Stomach (tissue), 9 donors: ENCODE results near the gene CYTH3. TPM values are rescaled to one million over a fixed set of nuclear protein-coding genes. Genes with fewer than 3 reads are reported as not detected.
"Not testable (repeated sequence)": the region's sequence is repeated elsewhere in the genome, so short reads cannot be mapped to it uniquely, and the experiment has no call there.

Source experiments
- DNase-seq, 2 donors: peaks; one replicate each; pipeline versions ENCODE4 v3.0.0 to v3.0.0-alpha.2; 2013 to 2019
- H3K27ac ChIP-seq, 5 donors: fragments of 200-600 bp in 4 of 5; sonication (generic) in 4 of 5; one replicate each; pipeline ENCODE4 v1.5.1; 2013 to 2019; ENCODE audit warnings: mild to moderate bottlenecking in 1 of 5, moderate library complexity in 1 of 5
- H3K27me3 ChIP-seq, 3 donors: fragments of 200-600 bp; sonication (generic); one replicate each; pipeline ENCODE4 v1.5.1; 2017 to 2019; ENCODE audit warnings: mixed run types in 1 of 3
- H3K36me3 ChIP-seq, 4 donors: fragments of 200-600 bp; sonication (generic); 1 replicate in 3 of 4; 2 replicates in 1 of 4; pipeline ENCODE4 v1.5.1; 2016 to 2019
- H3K4me1 ChIP-seq, 4 donors: fragments of 200-600 bp; sonication (generic); one replicate each; pipeline ENCODE4 v1.5.1; 2016 to 2019
- H3K4me3 ChIP-seq, 4 donors: fragments of 200-600 bp; sonication (generic) in 3 of 4; one replicate each; pipeline ENCODE4 v1.5.1; 2016 to 2019; ENCODE audit warnings: mild to moderate bottlenecking in 1 of 4
- H3K9me3 ChIP-seq, 4 donors: fragments of 200-600 bp; sonication (generic); one replicate each; pipeline ENCODE4 v1.5.1; 2016 to 2019
- EP300 ChIP-seq: sonication (generic); formaldehyde crosslinking; IDR thresholded peaks from one replicate; pipeline ENCODE4 v1.6.1; 2017; ENCODE audit warnings: antibody characterized with exemption
- POLR2A ChIP-seq, 4 donors: fragments of 450-650 bp; IDR thresholded peaks; one replicate each; pipeline ENCODE4 v1.6.1; 2016; ENCODE audit warnings: antibody characterized with exemption in 4 of 4, control low read depth in 2 of 4, mild to moderate bottlenecking in 1 of 4, moderate library complexity in 1 of 4
- POLR2AphosphoS5 ChIP-seq, 3 donors: sonication (generic); formaldehyde crosslinking; IDR thresholded peaks; one replicate each; pipeline ENCODE4 v1.6.1; 2016; ENCODE audit warnings: antibody characterized with exemption in 3 of 3
- WGBS, 5 donors: extraction: QIAGEN DNeasy Blood & Tissue Kit in 3 of 5; methylation state at CpG; one replicate each; pipeline versions ENCODE4 v1.1.5 to v1.1.7; 2013 to 2018; 5-methylcytosine and 5-hydroxymethylcytosine counted together
- intact Hi-C: fragments of 100-400 bp; cut with DNase I; formaldehyde crosslinking; loops from one replicate; pipeline ENCODE4 v1.15.1; 2023; ENCODE audit warnings: low total_unique reads
- polyA plus RNA-seq, 3 donors: library from polyadenylated mRNA; stranded (reverse); fragments of 200-250 nt; gene quantifications; one replicate each; pipeline ENCODE4 v1.2.3, GENCODE V29; 2013
- total RNA-seq, 5 donors: library from RNA; depleted of rRNA; stranded (reverse); fragments of >200 nt; gene quantifications; one replicate each; pipeline versions ENCODE4 v1.1.0 to v1.2.3, GENCODE V29; 2014 to 2016
- TF ChIP-seq, protein P1 (sequence below), 7 experiments: fragments of 450-650 bp in 4 of 7; fragments of 200-600 bp in 3 of 7; sonication (generic) in 3 of 7; IDR thresholded peaks; one replicate each; pipeline ENCODE4 v1.5.1; 2016 to 2019; ENCODE audit warnings: antibody characterized with exemption in 7 of 7, control low read depth in 2 of 7, mild to moderate bottlenecking in 1 of 7
- donor health status: healthy with polysubstance abuse.
- donor health status: Bipolar disorder and iron deficiency.
- donor health status: healthy.

Gene CYTH3
- total and polyA plus RNA-seq, 8 donors: 5.1 to 33.8 (median 16.1) TPM

DNA sequence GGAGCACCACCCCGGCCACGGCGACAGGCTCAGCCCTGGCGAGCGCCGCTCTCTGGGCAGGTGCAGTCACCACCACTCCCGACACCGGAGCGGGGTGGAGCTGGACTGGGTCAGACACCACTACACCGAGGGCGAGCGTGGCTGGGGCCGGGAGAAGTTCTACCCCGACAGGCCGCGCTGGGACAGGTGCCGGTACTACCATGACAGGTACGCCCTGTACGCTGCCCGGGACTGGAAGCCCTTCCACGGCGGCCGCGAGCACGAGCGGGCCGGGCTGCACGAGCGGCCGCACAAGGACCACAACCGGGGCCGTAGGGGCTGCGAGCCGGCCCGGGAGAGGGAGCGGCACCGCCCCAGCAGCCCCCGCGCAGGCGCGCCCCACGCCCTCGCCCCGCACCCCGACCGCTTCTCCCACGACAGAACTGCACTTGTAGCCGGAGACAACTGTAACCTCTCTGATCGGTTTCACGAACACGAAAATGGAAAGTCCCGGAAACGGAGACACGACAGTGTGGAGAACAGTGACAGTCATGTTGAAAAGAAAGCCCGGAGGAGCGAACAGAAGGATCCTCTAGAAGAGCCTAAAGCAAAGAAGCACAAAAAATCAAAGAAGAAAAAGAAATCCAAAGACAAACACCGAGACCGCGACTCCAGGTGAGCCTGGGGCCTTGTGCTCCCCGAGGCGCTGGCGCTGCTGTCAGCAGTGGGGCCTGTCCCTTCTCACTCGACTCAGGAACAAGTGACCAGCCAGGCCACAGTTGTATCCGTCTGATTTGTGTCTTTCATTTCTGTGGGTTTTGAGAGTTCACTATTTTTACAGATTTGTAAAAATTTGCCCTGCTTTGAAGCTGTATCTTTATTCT, 117.7 kb downstream of the CYTH3 start:
- Histone ChIP-seq H3K27me3 (no peaks in the 10 kb centered on the region), H3K4me1 (no peaks in the 10 kb centered on the region), H3K4me3 (no peak overlapping the region), H3K36me3 (peaks cover 48 to 100% (median 100%) of the 10 kb centered on the region in 4 donors), H3K27ac (no peak overlapping the region), H3K9me3 (no peaks in the 10 kb centered on the region)
- intact Hi-C loops: no loop called here
- 93 to 95% (median 95%) methylated on average over 27 to 64 of the region's 64 CpGs for WGBS, 5 donors
- TF ChIP-seq POLR2AphosphoS5 (IDR thresholded peaks at IDR 0.05) (no peak), POLR2A (IDR thresholded peaks at IDR 0.05) (no peak), EP300 (no peak)
- TF ChIP-seq, protein P1, sequence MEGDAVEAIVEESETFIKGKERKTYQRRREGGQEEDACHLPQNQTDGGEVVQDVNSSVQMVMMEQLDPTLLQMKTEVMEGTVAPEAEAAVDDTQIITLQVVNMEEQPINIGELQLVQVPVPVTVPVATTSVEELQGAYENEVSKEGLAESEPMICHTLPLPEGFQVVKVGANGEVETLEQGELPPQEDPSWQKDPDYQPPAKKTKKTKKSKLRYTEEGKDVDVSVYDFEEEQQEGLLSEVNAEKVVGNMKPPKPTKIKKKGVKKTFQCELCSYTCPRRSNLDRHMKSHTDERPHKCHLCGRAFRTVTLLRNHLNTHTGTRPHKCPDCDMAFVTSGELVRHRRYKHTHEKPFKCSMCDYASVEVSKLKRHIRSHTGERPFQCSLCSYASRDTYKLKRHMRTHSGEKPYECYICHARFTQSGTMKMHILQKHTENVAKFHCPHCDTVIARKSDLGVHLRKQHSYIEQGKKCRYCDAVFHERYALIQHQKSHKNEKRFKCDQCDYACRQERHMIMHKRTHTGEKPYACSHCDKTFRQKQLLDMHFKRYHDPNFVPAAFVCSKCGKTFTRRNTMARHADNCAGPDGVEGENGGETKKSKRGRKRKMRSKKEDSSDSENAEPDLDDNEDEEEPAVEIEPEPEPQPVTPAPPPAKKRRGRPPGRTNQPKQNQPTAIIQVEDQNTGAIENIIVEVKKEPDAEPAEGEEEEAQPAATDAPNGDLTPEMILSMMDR (IDR thresholded peaks at IDR 0.05): no peak
- DNase-seq: no peak

DNA sequence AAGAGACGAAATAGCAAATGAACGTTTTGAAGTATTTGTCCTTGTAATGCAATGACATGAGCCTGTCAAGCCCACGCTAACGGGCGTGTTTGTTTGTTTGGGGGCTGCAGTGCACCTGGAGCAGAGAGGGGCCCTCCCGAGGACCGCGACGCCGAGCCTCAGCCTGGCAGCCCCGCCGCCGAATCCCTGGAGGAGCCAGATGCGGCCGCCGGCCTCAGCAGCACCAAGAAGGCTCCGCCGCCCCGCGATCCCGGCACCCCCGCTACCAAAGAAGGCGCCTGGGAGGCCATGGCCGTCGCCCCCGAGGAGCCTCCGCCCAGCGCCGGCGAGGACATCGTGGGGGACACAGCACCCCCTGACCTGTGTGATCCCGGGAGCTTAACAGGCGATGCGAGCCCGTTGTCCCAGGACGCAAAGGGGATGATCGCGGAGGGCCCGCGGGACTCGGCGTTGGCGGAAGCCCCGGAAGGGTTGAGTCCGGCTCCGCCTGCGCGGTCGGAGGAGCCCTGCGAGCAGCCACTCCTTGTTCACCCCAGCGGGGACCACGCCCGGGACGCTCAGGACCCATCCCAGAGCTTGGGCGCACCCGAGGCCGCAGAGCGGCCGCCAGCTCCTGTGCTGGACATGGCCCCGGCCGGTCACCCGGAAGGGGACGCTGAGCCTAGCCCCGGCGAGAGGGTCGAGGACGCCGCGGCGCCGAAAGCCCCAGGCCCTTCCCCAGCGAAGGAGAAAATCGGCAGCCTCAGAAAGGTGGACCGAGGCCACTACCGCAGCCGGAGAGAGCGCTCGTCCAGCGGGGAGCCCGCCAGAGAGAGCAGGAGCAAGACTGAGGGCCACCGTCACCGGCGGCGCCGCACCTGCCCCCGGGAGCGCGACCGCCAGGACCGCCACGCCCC, 118.5 kb downstream of the CYTH3 start:
- intact Hi-C loops: no loop called here
- 88 to 91% (median 90%) methylated on average over 43 to 91 of the region's 91 CpGs for WGBS, 5 donors
- Histone ChIP-seq H3K36me3 (peaks cover 55 to 100% (median 100%) of the 10 kb centered on the region in 4 donors), H3K9me3 (no peaks in the 10 kb centered on the region), H3K27ac (no peak overlapping the region), H3K4me3 (no peak overlapping the region), H3K27me3 (no peaks in the 10 kb centered on the region), H3K4me1 (no peaks in the 10 kb centered on the region)
- no peak for DNase-seq
- TF ChIP-seq, protein P1 (IDR thresholded peaks at IDR 0.05): no peak
- no peak for TF ChIP-seq EP300
- TF ChIP-seq POLR2A (IDR thresholded peaks at IDR 0.05): no peak
- no peak for TF ChIP-seq POLR2AphosphoS5 (IDR thresholded peaks at IDR 0.05)

DNA sequence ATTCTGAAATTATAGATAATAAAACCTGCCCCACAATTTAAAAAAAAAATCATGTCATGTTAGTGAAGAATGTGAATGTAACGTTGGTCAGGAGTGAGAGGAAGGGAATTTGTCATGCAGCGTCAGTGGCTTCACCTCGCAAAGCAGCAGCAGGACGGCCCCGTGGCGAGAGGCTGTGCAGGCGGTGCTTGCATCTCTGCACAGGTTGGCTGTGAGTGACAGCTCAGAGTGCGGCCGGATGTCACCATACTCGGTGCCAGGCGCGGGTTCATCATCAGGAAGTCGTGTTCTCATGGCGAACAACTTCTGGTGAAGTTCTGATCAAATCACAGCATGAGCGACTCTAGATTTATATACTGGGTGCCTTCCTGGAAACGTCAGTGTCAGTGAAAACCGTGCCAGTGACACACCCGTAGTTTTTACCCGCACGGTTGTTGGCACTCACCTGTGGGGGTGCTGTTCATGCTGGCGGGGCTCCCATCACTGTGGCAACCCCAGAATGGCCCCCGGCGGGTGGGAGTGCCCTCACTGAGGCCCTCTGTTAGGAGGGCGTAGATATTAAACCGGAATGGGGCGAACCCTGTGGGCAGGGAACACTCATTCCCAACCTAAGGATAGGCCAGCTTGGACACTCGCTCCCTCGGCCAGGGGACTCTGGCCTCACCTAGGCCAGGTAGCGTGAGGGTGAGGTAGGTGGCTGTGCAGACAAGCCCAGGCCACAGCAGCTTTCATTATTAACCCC, 120.3 kb downstream of the CYTH3 start:
- 87 to 93% (median 88%) methylated on average over 20 to 29 of the region's 29 CpGs for WGBS, 5 donors
- DNase-seq: no peak

DNA sequence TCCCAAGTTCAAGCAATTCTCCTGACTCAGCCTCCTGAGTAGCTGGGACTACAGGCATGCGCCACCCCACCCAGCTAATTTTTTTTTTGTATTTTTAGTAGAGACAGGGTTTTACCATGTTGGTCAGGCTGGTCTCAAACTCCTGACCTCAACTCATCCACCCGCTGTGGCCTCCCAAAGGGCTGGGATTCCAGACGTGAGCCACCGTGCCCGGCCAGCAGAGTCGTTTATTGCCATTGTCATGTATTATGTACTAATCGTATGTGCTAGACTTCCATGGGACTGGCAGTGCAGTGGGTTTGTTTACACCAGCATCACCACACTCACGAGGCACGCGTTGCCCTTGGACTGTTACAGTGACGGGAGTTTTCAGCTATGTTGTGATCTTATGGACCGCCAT, 120.9 kb downstream of the CYTH3 start:
- H3K27me3 ChIP-seq, DNase-seq, H3K4me3 ChIP-seq, H3K4me1 ChIP-seq, H3K27ac ChIP-seq, H3K9me3 ChIP-seq, intact Hi-C loops: not testable (repeated sequence)
- 91 to 96% (median 95%) methylated on average over 12 of the region's 12 CpGs for WGBS, 5 donors
- H3K36me3 ChIP-seq: peaks cover 68 to 100% (median 100%) of the 10 kb centered on the region in 4 donors

More for the DNA sequence above, 120.3 kb downstream of the CYTH3 start:
- Histone ChIP-seq H3K9me3 (no peaks in the 10 kb centered on the region), H3K36me3 (peaks cover 68 to 100% (median 100%) of the 10 kb centered on the region in 4 donors), H3K4me1 (no peaks in the 10 kb centered on the region), H3K4me3 (no peak overlapping the region), H3K27ac (no peak overlapping the region), H3K27me3 (no peaks in the 10 kb centered on the region)
- intact Hi-C loops: no loop called here
- TF ChIP-seq POLR2A (IDR thresholded peaks at IDR 0.05) (no peak), POLR2AphosphoS5 (IDR thresholded peaks at IDR 0.05) (no peak), EP300 (no peak)
- TF ChIP-seq, protein P1 (IDR thresholded peaks at IDR 0.05): no peak
